A549 (cell line): ENCODE measurements around the gene HIF1A. TPM values are rescaled to one million over a fixed set of nuclear protein-coding genes. Genes with fewer than 3 reads are reported as not detected.

ENCODE experiments used
- ATAC-seq, 2 experiments: fragments of 200-7000 bp in 1 of 2; fragments of >200 bp in 1 of 2; cut with Nextera tagmentation in 1 of 2; cut with Tn5 transposase in 1 of 2; 3 replicates each; pipeline versions ENCODE4 v1.8.0 to v1.9.1; 2018 to 2020; ENCODE audit warnings: mild to moderate bottlenecking in 1 of 2, moderate library complexity in 1 of 2
- CTCF ChIA-PET: fragments of 300-600 bp; sonication (Branson Sonifier 250); formaldehyde crosslinking; extraction: SDS; loops from one replicate; lab custom pipeline; 2021; ENCODE audit warnings: antibody characterized with exemption, inconsistent platforms; lab: Yijun Ruan, JAX
- POLR2A ChIA-PET: fragments of 350-600 bp; formaldehyde crosslinking; extraction: SDS; loops from one replicate; lab custom pipeline; 2021; ENCODE audit warnings: antibody characterized with exemption, inconsistent platforms; lab: Yijun Ruan, JAX
- DNase-seq, 2 experiments: peaks; one replicate each; pipeline versions ENCODE4 v3.0.0 to v3.0.0-alpha.2; 2011 to 2016; ENCODE audit warnings: low read depth in 1 of 2, low spot score in 1 of 2
- FAIRE-seq: peaks from 2 replicates; lab custom pipeline; 2011; peaks lifted over from hg19 to GRCh38; lab: Jason Lieb, UNC
- H3K27ac ChIP-seq, 2 experiments: fragments of >200 bp; sonication (Bioruptor Twin); formaldehyde crosslinking; 3 replicates each; pipeline ENCODE4 v1.5.1; 2016 to 2017
- H3K4me1 ChIP-seq: fragments of >200 bp; sonication (Bioruptor Twin); formaldehyde crosslinking; 3 replicates; pipeline ENCODE4 v1.6.1; 2016
- H3K4me2 ChIP-seq: fragments of >200 bp; sonication (Bioruptor Twin); formaldehyde crosslinking; 3 replicates; pipeline ENCODE4 v1.6.1; 2016
- H3K4me3 ChIP-seq: fragments of >200 bp; sonication (Bioruptor Twin); formaldehyde crosslinking; 3 replicates; pipeline ENCODE4 v1.5.1; 2016
- H3K9me3 ChIP-seq: fragments of >200 bp; sonication (Bioruptor Twin); formaldehyde crosslinking; 3 replicates; pipeline ENCODE4 v1.6.1; 2016
- BHLHE40 ChIP-seq: IDR thresholded peaks from 2 replicates; pipeline ENCODE4 v1.6.1; 2012; ENCODE audit warnings: low read depth, low read length, inconsistent platforms
- CBX8 ChIP-seq: fragments of 200-600 bp; sonication (generic); IDR thresholded peaks from 2 replicates; pipeline ENCODE4 v1.6.1; 2016
- CHD2 ChIP-seq: fragments of 150-350 bp; IDR thresholded peaks from 2 replicates; pipeline ENCODE4 v1.6.1; 2014; ENCODE audit warnings: low read length; ENCODE audit not compliant: partially characterized antibody
- EHF ChIP-seq: fragments of 250-450 bp; sonication (Bioruptor Pico); IDR thresholded peaks from 2 replicates; pipeline ENCODE4 v1.5.0; 2020; ENCODE audit warnings: mild to moderate bottlenecking
- EHMT2 ChIP-seq: fragments of 200-600 bp; sonication (generic); IDR thresholded peaks from 2 replicates; pipeline ENCODE4 v1.6.1; 2016; ENCODE audit warnings: antibody characterized with exemption, low read depth, mild to moderate bottlenecking, moderate library complexity
- EP300 ChIP-seq, 2 experiments: fragments of >200 bp; sonication (Bioruptor Twin); formaldehyde crosslinking; IDR thresholded peaks; 2 replicates in 1 of 2; 3 replicates in 1 of 2; pipeline ENCODE4 v1.6.1; 2016 to 2017
- ESRRA ChIP-seq: fragments of 150-350 bp; IDR thresholded peaks from 2 replicates; pipeline ENCODE4 v1.6.1; 2014; ENCODE audit warnings: mild to moderate bottlenecking, low read length, borderline replicate concordance
- FOSL2 ChIP-seq, 2 experiments: fragments of 450-650 bp in 1 of 2; fragments of >200 bp in 1 of 2; sonication (Bioruptor Twin) in 1 of 2; formaldehyde crosslinking; IDR thresholded peaks; 2 replicates each; pipeline versions ENCODE4 v1.5.0 to v1.6.1; 2016 to 2020; ENCODE audit warnings: mild to moderate bottlenecking in 1 of 2, moderate library complexity in 1 of 2
- FOXS1 ChIP-seq: fragments of 250-450 bp; sonication (Bioruptor Pico); IDR thresholded peaks from 2 replicates; pipeline ENCODE4 v1.5.0; 2020; ENCODE audit warnings: mild to moderate bottlenecking, moderate library complexity
- HDAC2 ChIP-seq: fragments of 200-600 bp; sonication (generic); IDR thresholded peaks from 2 replicates; pipeline ENCODE4 v1.6.1; 2016
- HEYL ChIP-seq: fragments of 250-450 bp; sonication (Bioruptor Pico); IDR thresholded peaks from 2 replicates; pipeline ENCODE4 v1.8.0; 2021; ENCODE audit warnings: mild to moderate bottlenecking, moderate library complexity
- JUN ChIP-seq, 2 experiments: fragments of >200 bp; sonication (Bioruptor Twin); formaldehyde crosslinking; IDR thresholded peaks; 2 replicates in 1 of 2; 3 replicates in 1 of 2; pipeline ENCODE4 v1.6.1; 2016 to 2017
- JUNB ChIP-seq: fragments of >200 bp; sonication (Bioruptor Twin); formaldehyde crosslinking; IDR thresholded peaks from 2 replicates; pipeline ENCODE4 v1.6.1; 2016
- MAFK ChIP-seq: fragments of 450-650 bp; IDR thresholded peaks from 2 replicates; pipeline ENCODE4 v1.6.1; 2014; ENCODE audit not compliant: partially characterized antibody
- MAZ ChIP-seq: fragments of 150-350 bp; IDR thresholded peaks from 2 replicates; pipeline ENCODE4 v1.6.1; 2014; ENCODE audit warnings: antibody characterized with exemption, low read depth, low read length, borderline replicate concordance
- MYC ChIP-seq: IDR thresholded peaks from 2 replicates; pipeline ENCODE4 v1.6.1; 2012; ENCODE audit warnings: mild to moderate bottlenecking, inconsistent platforms, low read length, improper control_type of control experiment, borderline replicate concordance
- NPAS2 ChIP-seq: fragments of 250-450 bp; sonication (Bioruptor Pico); IDR thresholded peaks from 2 replicates; pipeline ENCODE4 v1.8.0; 2022; ENCODE audit warnings: mild to moderate bottlenecking, moderate library complexity, borderline replicate concordance
- NR3C1 ChIP-seq: fragments of >200 bp; sonication (Bioruptor Twin); formaldehyde crosslinking; IDR thresholded peaks from 3 replicates; pipeline ENCODE4 v1.6.1; 2017
- POLR2AphosphoS2 ChIP-seq: conservative IDR thresholded peaks from 2 replicates; pipeline ENCODE4 v1.6.1; 2012; ENCODE audit warnings: low read length, improper control_type of control experiment, inconsistent platforms
- RCOR1 ChIP-seq: fragments of 150-350 bp; IDR thresholded peaks from 2 replicates; pipeline ENCODE4 v1.6.1; 2014; ENCODE audit warnings: antibody characterized with exemption, low read length, low read depth
- RFX5 ChIP-seq: fragments of 450-650 bp; IDR thresholded peaks from 2 replicates; pipeline ENCODE4 v1.7.1; 2014; ENCODE audit warnings: antibody characterized with exemption, mild to moderate bottlenecking, moderate library complexity
- ZC3H11A ChIP-seq: fragments of 450-650 bp; IDR thresholded peaks from 2 replicates; pipeline ENCODE4 v1.6.1; 2014; ENCODE audit warnings: antibody characterized with exemption, mild to moderate bottlenecking
- WGBS: methylation state at CpG from one replicate; pipeline ENCODE4 v1.1.6; 2017; ENCODE audit errors: missing lambda C conversion rate; 5-methylcytosine and 5-hydroxymethylcytosine counted together
- polyA plus RNA-seq, 4 experiments: library from polyadenylated mRNA; depleted of rRNA in 3 of 4; stranded (reverse); fragments of >200 nt; fragmentation: RNase III in 1 of 4; extraction: RNeasy Plus Mini Kit Qiagen cat#74134 plus additional on column Dnase treatment in 1 of 4; gene quantifications; 2 replicates in 3 of 4; 3 replicates in 1 of 4; pipeline ENCODE4 v1.2.3, GENCODE V29; 2011 to 2017
- TF ChIP-seq, protein P1 (sequence below): fragments of 250-450 bp; sonication (Bioruptor Pico); IDR thresholded peaks from 2 replicates; pipeline ENCODE4 v1.5.0; 2020; ENCODE audit warnings: low read depth, mild to moderate bottlenecking, moderate library complexity
- TF ChIP-seq, protein P2 (sequence below): IDR thresholded peaks from 2 replicates; pipeline ENCODE4 v1.6.1; 2012
- TF ChIP-seq, protein P3 (sequence below): IDR thresholded peaks from 2 replicates; pipeline ENCODE4 v1.6.1; 2012; ENCODE audit warnings: low read depth, borderline replicate concordance
- TF ChIP-seq, protein P4 (sequence below): fragments of 450-650 bp; IDR thresholded peaks from 2 replicates; pipeline ENCODE4 v1.6.1; 2014; ENCODE audit warnings: antibody characterized with exemption
- TF ChIP-seq, protein P5 (sequence below): fragments of >200 bp; sonication (Bioruptor Twin); formaldehyde crosslinking; IDR thresholded peaks from 2 replicates; pipeline ENCODE4 v1.6.1; 2016

Gene HIF1A
- polyA plus RNA-seq, 2 of the 4 experiments (the other 2 are of a cell fraction): 284 to 391 TPM

DNA sequence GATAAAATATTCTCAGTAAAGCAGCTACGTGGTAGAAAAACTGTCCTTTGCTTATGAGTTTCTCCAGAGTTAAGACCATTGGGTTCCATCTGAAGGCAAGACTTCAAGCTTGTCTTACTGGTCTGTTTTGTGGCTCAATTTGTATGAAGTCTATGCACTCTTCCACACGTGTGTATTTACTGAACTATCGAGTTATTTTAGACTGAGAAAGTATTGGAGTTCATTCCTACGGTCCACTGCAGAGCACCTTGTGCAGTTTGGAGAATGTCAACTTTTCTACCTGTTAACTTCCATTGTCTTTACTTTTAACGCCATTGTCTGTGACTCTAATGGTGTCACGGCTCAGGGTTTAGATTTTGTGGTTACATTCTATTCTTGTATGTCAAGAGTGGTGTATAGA, 3.7 kb downstream of the HIF1A start:
- ChIA-PET CTCF (interaction anchor here (0.7 to 1.5 kb wide), 6 partner anchors 23 to 224 kb away, joined by 3 to 5 read pairs (median 3); no protein-coding TSS in a partner anchor), POLR2A (interaction anchor here (0.8 to 2.2 kb wide), 4 partner anchors 136 to 228 kb away, joined by 3 to 11 read pairs (median 5); no protein-coding TSS in a partner anchor)
- H3K27ac ChIP-seq: peak overlapping the region; percentile 98

DNA sequence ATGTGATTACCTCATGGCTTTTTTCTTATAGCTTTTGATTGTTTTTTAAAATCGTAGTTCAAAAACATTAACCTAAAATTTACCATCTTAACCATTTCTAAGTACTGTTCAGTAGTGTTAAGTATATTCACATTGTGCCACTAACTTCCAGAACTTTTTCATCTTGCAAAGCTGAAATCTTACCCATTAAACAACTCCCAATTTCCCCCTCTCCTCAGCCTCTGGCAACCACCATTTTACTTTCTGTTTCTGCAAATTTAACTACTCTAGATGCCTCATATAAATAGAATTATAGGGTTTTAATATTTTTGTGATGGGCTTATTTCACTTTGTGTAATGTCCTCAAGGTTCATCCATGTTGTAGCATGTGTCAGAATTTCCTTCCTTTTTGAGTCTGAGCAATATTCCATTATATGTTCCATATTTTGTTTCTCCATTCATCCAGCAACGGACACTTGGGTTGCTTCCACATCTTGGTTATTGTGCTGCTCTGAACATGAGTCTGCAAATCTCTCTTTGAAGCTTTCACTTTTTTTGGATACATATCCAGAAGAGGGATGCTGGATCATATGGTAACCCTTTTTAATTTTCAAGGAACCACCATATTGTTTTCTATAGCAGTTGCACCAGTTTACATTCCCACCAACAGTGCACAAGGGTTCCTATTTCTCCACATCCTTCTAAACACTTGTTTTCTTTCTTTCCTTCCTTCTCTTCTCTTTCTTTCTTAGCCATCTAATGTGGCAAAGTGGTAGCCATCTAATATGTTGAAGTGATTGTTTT, 5.0 kb downstream of the HIF1A start:
- peaks cover 46% of the 10 kb centered on the region for H3K4me1 ChIP-seq
- H3K9me3 ChIP-seq: no peaks in the 10 kb centered on the region
- 22% methylated on average over 2 of the region's 2 CpGs for WGBS
- H3K4me2 ChIP-seq: peak overlapping the region; percentile 76
- TF ChIP-seq EHMT2: peak; percentile 72; the same call in 1 of the 2 replicates
- peak in 1 of 2 experiments; percentile 51; a peak in 1 of 5 replicates for TF ChIP-seq JUN (IDR thresholded peaks at IDR 0.05)
- TF ChIP-seq, protein P1, sequence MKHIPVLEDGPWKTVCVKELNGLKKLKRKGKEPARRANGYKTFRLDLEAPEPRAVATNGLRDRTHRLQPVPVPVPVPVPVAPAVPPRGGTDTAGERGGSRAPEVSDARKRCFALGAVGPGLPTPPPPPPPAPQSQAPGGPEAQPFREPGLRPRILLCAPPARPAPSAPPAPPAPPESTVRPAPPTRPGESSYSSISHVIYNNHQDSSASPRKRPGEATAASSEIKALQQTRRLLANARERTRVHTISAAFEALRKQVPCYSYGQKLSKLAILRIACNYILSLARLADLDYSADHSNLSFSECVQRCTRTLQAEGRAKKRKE: no peak
- ChIA-PET CTCF (interaction anchor here (1.0 to 2.8 kb wide), 5 partner anchors 28 to 138 kb away, joined by 3 to 13 read pairs (median 3); no protein-coding TSS in a partner anchor), POLR2A (interaction anchor here (1.0 to 1.8 kb wide), 2 partner anchors 41 to 141 kb away, joined by 4 to 8 read pairs; no protein-coding TSS in a partner anchor)
- FAIRE-seq: peak; percentile 76
- no peak for ATAC-seq
- peak overlapping the region; percentile 88 for H3K4me3 ChIP-seq
- H3K27ac ChIP-seq: peak overlapping the region; percentile 76 to 98
- no peak for DNase-seq

More for the DNA sequence above, 3.7 kb downstream of the HIF1A start:
- FAIRE-seq (no peak), ATAC-seq (no peak), DNase-seq (no peak)
- peaks cover 40% of the 10 kb centered on the region for H3K4me1 ChIP-seq
- H3K4me3 ChIP-seq: peak overlapping the region; percentile 88
- 5% methylated on average over 6 of the region's 6 CpGs for WGBS
- peak overlapping the region; percentile 76 for H3K4me2 ChIP-seq
- TF ChIP-seq MAFK (no peak), POLR2AphosphoS2 (no peak), NPAS2 (CRISPR knock-in tag) (no peak), NR3C1 (no peak), ZC3H11A (no peak), MAZ (no peak), JUN (IDR thresholded peaks at IDR 0.05) (peak; percentile 21 to 46; a peak in 1 of 5 replicates), JUNB (no peak)
- no peaks in the 10 kb centered on the region for H3K9me3 ChIP-seq

DNA sequence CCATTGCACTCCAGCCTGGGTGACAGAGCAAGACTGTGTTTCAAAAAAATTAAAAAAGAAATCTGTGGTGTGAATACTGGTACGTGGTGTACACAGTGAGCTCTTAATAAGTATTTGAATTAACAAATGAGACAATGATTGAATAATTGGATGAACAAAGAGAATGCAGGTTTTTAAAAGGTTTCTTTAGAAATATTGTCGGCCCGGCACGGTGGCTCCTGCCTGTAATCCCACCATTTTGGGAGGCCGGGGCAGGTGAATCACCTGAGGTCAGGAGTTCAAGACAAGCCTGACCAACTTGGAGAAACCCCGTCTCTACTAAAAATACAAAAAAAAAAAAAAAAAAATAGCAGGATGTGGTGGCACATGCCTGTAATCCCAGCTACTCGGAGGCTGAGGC, 6.6 kb downstream of the HIF1A start:
- H3K4me3 ChIP-seq: peak overlapping the region; percentile 88; the same call in 2 of the 3 replicates
- peak overlapping the region in 1 of 2 experiments; percentile 71; a peak in 4 of 6 replicates for H3K27ac ChIP-seq
- ChIA-PET CTCF (interaction anchor here (1.2 to 2.8 kb wide), 2 partner anchors 29 to 140 kb away, joined by 3 to 13 read pairs; no protein-coding TSS in a partner anchor), POLR2A (interaction anchor here (1.0 kb wide), 1 partner anchor 142 kb away, joined by 3 read pairs; no protein-coding TSS in a partner anchor)
- DNase-seq (no peak), FAIRE-seq (no peak), ATAC-seq (no peak)
- H3K9me3 ChIP-seq: no peaks in the 10 kb centered on the region
- peaks cover 62% of the 10 kb centered on the region for H3K4me1 ChIP-seq
- TF ChIP-seq, protein P2, sequence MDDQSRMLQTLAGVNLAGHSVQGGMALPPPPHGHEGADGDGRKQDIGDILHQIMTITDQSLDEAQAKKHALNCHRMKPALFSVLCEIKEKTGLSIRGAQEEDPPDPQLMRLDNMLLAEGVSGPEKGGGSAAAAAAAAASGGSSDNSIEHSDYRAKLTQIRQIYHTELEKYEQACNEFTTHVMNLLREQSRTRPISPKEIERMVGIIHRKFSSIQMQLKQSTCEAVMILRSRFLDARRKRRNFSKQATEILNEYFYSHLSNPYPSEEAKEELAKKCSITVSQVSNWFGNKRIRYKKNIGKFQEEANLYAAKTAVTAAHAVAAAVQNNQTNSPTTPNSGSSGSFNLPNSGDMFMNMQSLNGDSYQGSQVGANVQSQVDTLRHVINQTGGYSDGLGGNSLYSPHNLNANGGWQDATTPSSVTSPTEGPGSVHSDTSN: no peak
- no peak for TF ChIP-seq FOSL2 (IDR thresholded peaks at IDR 0.05)
- no peak for TF ChIP-seq FOSL2 (CRISPR knock-in tag; IDR thresholded peaks at IDR 0.05)
- no peak for TF ChIP-seq MAFK
- TF ChIP-seq, protein P3, sequence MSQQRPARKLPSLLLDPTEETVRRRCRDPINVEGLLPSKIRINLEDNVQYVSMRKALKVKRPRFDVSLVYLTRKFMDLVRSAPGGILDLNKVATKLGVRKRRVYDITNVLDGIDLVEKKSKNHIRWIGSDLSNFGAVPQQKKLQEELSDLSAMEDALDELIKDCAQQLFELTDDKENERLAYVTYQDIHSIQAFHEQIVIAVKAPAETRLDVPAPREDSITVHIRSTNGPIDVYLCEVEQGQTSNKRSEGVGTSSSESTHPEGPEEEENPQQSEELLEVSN: no peak
- TF ChIP-seq RFX5: no peak
- no peak for TF ChIP-seq ZC3H11A
- TF ChIP-seq, protein P4, sequence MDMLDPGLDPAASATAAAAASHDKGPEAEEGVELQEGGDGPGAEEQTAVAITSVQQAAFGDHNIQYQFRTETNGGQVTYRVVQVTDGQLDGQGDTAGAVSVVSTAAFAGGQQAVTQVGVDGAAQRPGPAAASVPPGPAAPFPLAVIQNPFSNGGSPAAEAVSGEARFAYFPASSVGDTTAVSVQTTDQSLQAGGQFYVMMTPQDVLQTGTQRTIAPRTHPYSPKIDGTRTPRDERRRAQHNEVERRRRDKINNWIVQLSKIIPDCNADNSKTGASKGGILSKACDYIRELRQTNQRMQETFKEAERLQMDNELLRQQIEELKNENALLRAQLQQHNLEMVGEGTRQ: no peak
- TF ChIP-seq, protein P5, sequence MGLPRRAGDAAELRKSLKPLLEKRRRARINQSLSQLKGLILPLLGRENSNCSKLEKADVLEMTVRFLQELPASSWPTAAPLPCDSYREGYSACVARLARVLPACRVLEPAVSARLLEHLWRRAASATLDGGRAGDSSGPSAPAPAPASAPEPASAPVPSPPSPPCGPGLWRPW: no peak
- no peak for TF ChIP-seq JUN (IDR thresholded peaks at IDR 0.05)
- TF ChIP-seq HDAC2: no peak
- no peak for TF ChIP-seq FOXS1 (CRISPR knock-in tag)
- TF ChIP-seq CBX8: no peak
- no peak for TF ChIP-seq HEYL (CRISPR knock-in tag)
- TF ChIP-seq EP300 (IDR thresholded peaks at IDR 0.05): no peak
- TF ChIP-seq EHF (CRISPR knock-in tag): no peak
- no peak for TF ChIP-seq MYC
- TF ChIP-seq CHD2: no peak
- TF ChIP-seq ESRRA: no peak
- no peak for TF ChIP-seq BHLHE40
- TF ChIP-seq RCOR1: no peak
- 43% methylated on average over 7 of the region's 7 CpGs for WGBS
- peak overlapping the region; percentile 76 for H3K4me2 ChIP-seq
